Pancreas (tissue), 10 donors: ENCODE measurements around the gene MRGPRG. TPM values are rescaled to one million over a fixed set of nuclear protein-coding genes. Genes with fewer than 3 reads are reported as not detected.

ENCODE experiments used
- ATAC-seq, 4 donors: fragments of 200-7000 bp; cut with Tn5 transposase; one replicate each; pipeline versions ENCODE4 v1.8.0 to v1.9.1; 2020; ENCODE audit warnings: mild to moderate bottlenecking in 4 of 4, moderate library complexity in 4 of 4
- DNase-seq, 6 donors: peaks; one replicate each; pipeline ENCODE4 v3.0.0-alpha.2; 2020
- FAIRE-seq: peaks from 2 replicates; lab custom pipeline; 2012; peaks lifted over from hg19 to GRCh38; lab: Jason Lieb, UNC
- H3K27ac ChIP-seq, 4 donors: fragments of 200-600 bp; sonication (generic); 1 replicate in 3 of 4; 2 replicates in 1 of 4; pipeline versions ENCODE4 v1.5.0 to v1.8.0; 2020
- H3K27me3 ChIP-seq, 4 donors: fragments of 200-600 bp; one replicate each; pipeline ENCODE4 v1.8.0; 2021
- H3K36me3 ChIP-seq, 3 donors: fragments of 200-600 bp; sonication (generic) in 1 of 3; one replicate each; pipeline versions ENCODE4 v1.5.0 to v1.8.0; 2020 to 2021
- H3K4me1 ChIP-seq, 3 donors: fragments of 200-600 bp; one replicate each; pipeline ENCODE4 v1.8.0; 2021
- H3K4me3 ChIP-seq, 4 donors: fragments of 200-600 bp; sonication (generic) in 2 of 4; one replicate each; pipeline versions ENCODE4 v1.5.0 to v1.8.0; 2020 to 2021
- H3K9me3 ChIP-seq, 4 donors: fragments of 200-600 bp; one replicate each; pipeline ENCODE4 v1.8.0; 2021
- CTCF ChIP-seq, 4 donors: fragments of 200-600 bp; sonication (generic) in 3 of 4; IDR thresholded peaks; one replicate each; pipeline versions ENCODE4 v1.5.0 to v1.8.0; 2021; ENCODE audit warnings: antibody characterized with exemption in 4 of 4
- WGBS, 2 donors: extraction: QIAGEN DNeasy Blood & Tissue Kit; methylation state at CpG; one replicate each; pipeline ENCODE4 v1.1.7; 2013; 5-methylcytosine and 5-hydroxymethylcytosine counted together
- intact Hi-C, 3 donors: fragments of 100-400 bp; cut with DNase I; formaldehyde crosslinking; loops; one replicate each; pipeline versions ENCODE4 v1.11.1 to v1.14.2; 2022
- polyA plus RNA-seq, 2 donors: library from polyadenylated mRNA; stranded (reverse); fragments of 200-250 nt; gene quantifications; one replicate each; pipeline ENCODE4 v1.2.3, GENCODE V29; 2013
- total RNA-seq, 6 donors: library from RNA; stranded (reverse); fragmentation: NEBNext Ultra II Directional in 4 of 6; extraction: Animal tissue kit (Norgen Biotek cat#: 25700) in 4 of 6; gene quantifications; one replicate each; pipeline versions ENCODE4 v1.2.1 to v1.2.4, GENCODE V29; 2021 to 2023
- donor health status: healthy with polysubstance abuse.
- donor health status: DM: no; HTN: no; CAD: no; lungs with moderate emphysema.
- donor health status: DM: no; HTN: no; CAD: no.
- donor health status: control.
- donor health status: control.
- donor health status: Bipolar disorder and iron deficiency.
- donor health status: DM: yes; HTN: yes; CAD: no.
- donor health status: DM: no; HTN: no; CAD: no.
- donor health status: DM: no; HTN: no; CAD: no.
- donor health status: DM: yes; HTN: yes; CAD: no.

The MRGPRG gene
- total and polyA plus RNA-seq, 8 donors: not detected

GRCh38 chr11:3231550-3231850 is 12.9 kb upstream of the MRGPRG start:
- no peak for FAIRE-seq
- ATAC-seq: no peak
- Histone ChIP-seq H3K36me3 (no peaks in the 10 kb centered on the region), H3K27ac (no peak overlapping the region), H3K4me1 (no peaks in the 10 kb centered on the region), H3K9me3 (no peaks in the 10 kb centered on the region), H3K27me3 (peaks cover 0 to 3% (median 0%) of the 10 kb centered on the region in 4 donors), H3K4me3 (no peak overlapping the region)
- DNase-seq: no peak
- 48 to 58% methylated on average over 6 of the region's 6 CpGs for WGBS, 2 donors
- no peak for TF ChIP-seq CTCF (IDR thresholded peaks at IDR 0.05)
- intact Hi-C loops: no loop called here

DNA sequence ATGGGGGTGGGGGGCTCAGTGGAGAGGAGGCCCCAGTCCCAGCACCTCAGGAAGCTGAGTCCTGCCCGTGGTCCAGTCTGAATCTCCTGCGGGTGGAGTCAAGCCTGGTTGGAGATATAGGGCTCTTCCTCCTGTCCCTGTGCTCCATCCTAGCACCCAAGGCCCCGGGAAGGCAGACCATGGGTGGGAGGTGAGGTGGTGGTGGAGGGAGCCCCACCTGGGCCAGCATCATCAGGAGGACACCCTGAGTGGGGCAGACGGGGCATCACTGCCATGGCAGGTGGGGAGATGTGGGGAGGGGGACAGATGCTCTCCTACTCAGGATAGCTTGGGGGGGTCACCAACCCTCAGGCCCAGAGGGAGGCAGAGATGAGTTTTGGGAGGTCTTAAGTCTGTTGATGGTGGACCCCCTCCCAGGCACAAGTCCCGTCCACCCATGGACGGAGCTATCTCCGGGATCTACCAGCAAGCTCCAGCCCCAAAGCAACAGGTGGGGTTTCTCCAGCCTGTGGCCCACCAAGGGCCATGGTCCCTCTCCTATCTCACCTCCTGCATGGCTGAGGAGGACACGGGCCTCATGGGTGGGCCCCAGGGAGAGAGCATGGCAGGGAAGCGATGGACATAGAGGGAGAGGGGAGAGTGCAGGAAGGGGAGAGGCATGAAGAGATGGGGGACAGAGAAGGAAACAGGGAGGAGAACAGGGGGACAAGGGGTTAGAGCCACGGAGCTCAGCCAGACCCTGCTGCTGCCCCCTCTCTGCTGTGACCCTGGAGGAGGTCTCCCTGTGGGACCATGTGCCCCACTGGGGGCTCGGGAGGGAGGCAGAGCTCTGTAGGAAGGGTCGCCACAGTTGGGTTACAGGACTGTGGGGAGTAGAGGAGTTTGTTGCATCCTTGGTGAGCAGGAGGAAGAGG is 12.3 kb upstream of the MRGPRG start:
- intact Hi-C loops: no loop called here
- H3K36me3 ChIP-seq: no peaks in the 10 kb centered on the region
- no peak for TF ChIP-seq CTCF (IDR thresholded peaks at IDR 0.05)
- peak in 1 of 6 donors; percentile 43 for DNase-seq
- no peak overlapping the region for H3K4me3 ChIP-seq
- peaks cover 0 to 3% (median 0%) of the 10 kb centered on the region in 4 donors for H3K27me3 ChIP-seq
- H3K9me3 ChIP-seq: no peaks in the 10 kb centered on the region
- WGBS, 2 donors: 58 to 68% methylated on average over 12 of the region's 12 CpGs
- ATAC-seq: no peak
- FAIRE-seq: no peak
- H3K4me1 ChIP-seq: no peaks in the 10 kb centered on the region
- H3K27ac ChIP-seq: no peak overlapping the region

DNA sequence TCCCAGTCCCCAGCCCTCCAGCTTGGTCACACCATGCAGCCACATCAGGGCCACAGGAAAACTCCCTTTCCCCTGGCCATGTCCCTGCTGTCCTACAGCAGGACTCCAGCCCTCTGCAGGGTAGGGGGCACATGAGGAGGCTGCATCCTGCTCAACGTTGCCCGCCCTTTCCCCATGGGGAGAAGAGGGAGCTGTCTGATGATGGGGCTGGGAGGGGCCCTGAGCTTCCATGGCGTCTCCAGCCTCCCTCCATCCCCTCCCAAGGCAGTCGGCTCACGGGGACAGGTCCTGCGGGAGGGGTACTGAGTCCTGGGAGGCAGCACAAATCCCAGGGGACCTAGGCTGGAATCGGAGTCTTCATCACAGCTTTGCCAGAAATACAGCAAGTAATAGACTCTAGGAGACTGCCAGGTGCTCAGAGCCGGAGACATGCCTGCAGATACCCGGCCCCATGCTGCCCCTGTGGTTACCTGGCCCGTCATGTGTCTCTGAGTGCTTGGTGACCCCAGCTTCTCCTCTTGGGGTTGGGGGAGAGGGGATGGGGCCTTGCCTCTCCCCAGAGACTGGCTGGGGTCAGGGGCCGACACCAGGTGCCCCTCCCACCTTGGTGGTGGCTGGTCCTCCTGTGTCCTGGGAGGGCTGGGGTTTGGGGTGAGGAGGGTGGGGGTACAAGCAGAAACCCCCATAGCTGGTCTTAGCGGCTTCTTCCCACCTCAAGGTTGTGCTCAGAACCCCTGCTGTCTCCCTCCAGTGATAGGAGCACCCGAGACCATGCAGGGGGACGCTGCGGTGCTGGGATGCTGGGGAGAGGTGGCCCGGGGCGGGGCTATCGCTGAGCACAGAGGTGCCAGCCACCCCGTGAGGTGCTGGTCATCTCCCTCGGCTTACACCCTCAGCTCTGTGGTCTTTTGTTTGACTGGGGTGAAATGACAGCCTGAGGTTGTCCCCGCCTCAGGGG is 11.3 kb upstream of the MRGPRG start:
- no peak overlapping the region for H3K27ac ChIP-seq
- WGBS, 2 donors: 63 to 67% methylated on average over 20 to 21 of the region's 21 CpGs
- H3K27me3 ChIP-seq: peaks cover 0 to 3% (median 0%) of the 10 kb centered on the region in 4 donors
- ATAC-seq (no peak), FAIRE-seq (no peak), DNase-seq (peak in 1 of 6 donors; percentile 52)
- H3K4me1 ChIP-seq: no peaks in the 10 kb centered on the region
- no peak overlapping the region for H3K4me3 ChIP-seq
- no peaks in the 10 kb centered on the region for H3K36me3 ChIP-seq
- no peak for TF ChIP-seq CTCF (IDR thresholded peaks at IDR 0.05)
- intact Hi-C loops: loop anchor here in 1 of 3 donors (10.0 kb wide), 2 partner anchors 65 to 125 kb away; partner anchors contain the start of gene OSBPL5
- no peaks in the 10 kb centered on the region for H3K9me3 ChIP-seq

DNA sequence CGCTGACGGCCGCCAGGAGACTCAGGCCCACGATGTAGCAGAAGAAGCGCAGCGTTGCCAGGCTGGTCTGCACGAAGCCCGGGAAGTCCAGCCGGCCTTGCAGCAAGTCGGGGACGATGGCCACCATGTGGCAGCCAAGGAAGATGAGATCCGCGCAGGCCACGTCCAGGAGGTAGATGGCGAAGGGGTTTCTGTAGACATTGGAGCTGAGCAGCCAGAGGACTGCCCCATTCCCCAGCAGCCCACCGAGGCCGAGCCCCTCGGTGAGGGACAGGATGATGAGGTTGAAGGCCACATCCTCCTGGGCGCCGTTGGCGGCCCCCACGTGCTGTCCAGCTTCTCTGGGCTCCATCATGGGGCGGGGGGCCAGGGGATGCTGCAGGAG is 9.8 kb upstream of the MRGPRG start:
- WGBS, 2 donors: 71% methylated on average over 22 to 23 of the region's 23 CpGs
- intact Hi-C loops: loop anchor here in 1 of 3 donors (10.0 kb wide), 2 partner anchors 64 to 124 kb away; partner anchors contain the start of gene OSBPL5
- no peak for ATAC-seq
- FAIRE-seq: no peak
- TF ChIP-seq CTCF (IDR thresholded peaks at IDR 0.05): no peak
- peak in 1 of 6 donors; percentile 55 for DNase-seq
- Histone ChIP-seq H3K27me3 (peaks cover 0 to 3% (median 0%) of the 10 kb centered on the region in 4 donors), H3K27ac (no peak overlapping the region), H3K4me1 (no peaks in the 10 kb centered on the region), H3K4me3 (no peak overlapping the region), H3K9me3 (no peaks in the 10 kb centered on the region), H3K36me3 (no peaks in the 10 kb centered on the region)
